Cardiac muscle cell (in vitro differentiated cells and primary cell): Measurements from ENCODE around the gene C6orf132. TPM values are rescaled to one million over a fixed set of nuclear protein-coding genes. Genes with fewer than 3 reads are reported as not detected.

Experiments
- DNase-seq, 2 donors: peaks; one replicate each; pipeline versions ENCODE4 v3.0.0 to v3.0.0-alpha.2; 2010 to 2017; ENCODE audit warnings: low read depth in 1 of 2, low spot score in 1 of 2
- H3K27ac ChIP-seq: fragments of 200-600 bp; sonication (generic); 2 replicates; pipeline ENCODE4 v1.5.1; 2016
- H3K27me3 ChIP-seq: fragments of 200-600 bp; sonication (generic); 2 replicates; pipeline ENCODE4 v1.6.0; 2016; ENCODE audit warnings: control low read depth
- H3K36me3 ChIP-seq: fragments of 200-600 bp; sonication (generic); 2 replicates; pipeline ENCODE4 v1.5.1; 2016; ENCODE audit warnings: control low read depth
- H3K4me1 ChIP-seq: fragments of 200-600 bp; sonication (generic); 2 replicates; pipeline ENCODE4 v1.8.1; 2017; ENCODE audit warnings: low read depth, mild to moderate bottlenecking, mixed run types
- H3K4me3 ChIP-seq: fragments of 200-600 bp; sonication (generic); 2 replicates; pipeline ENCODE4 v1.5.1; 2016; ENCODE audit warnings: mild to moderate bottlenecking
- H3K9me3 ChIP-seq: fragments of 200-600 bp; sonication (generic); 2 replicates; pipeline ENCODE4 v1.5.1; 2017; ENCODE audit warnings: low read depth, mild to moderate bottlenecking, control low read depth
- CTCF ChIP-seq: IDR thresholded peaks from 2 replicates; pipeline ENCODE4 v1.5.1; 2012; ENCODE audit warnings: low read depth, mild to moderate bottlenecking, low read length
- polyA plus RNA-seq: library from polyadenylated mRNA; unstranded; fragments of >200 nt; fragmentation: Nextera tagmentation; extraction: Ambion mirVana; gene quantifications from 2 replicates; pipeline ENCODE4 v1.2.1, GENCODE V29; 2016
- total RNA-seq: library from RNA; depleted of rRNA; stranded (reverse); fragments of >200 nt; gene quantifications from 2 replicates; pipeline ENCODE4 v1.2.3, GENCODE V29; 2016

Gene C6orf132
- total and polyA plus RNA-seq, 2 experiments from 2014 or later = 0.56 to 2.7 TPM

- Histone ChIP-seq H3K27me3 (no peaks in the 10 kb centered on the region), H3K27ac (peak overlapping the region; percentile 65), H3K4me3 (no peak overlapping the region), H3K9me3 (no peaks in the 10 kb centered on the region), H3K36me3 (no peaks in the 10 kb centered on the region), H3K4me1 (peaks cover 27% of the 10 kb centered on the region)
- no peak for TF ChIP-seq CTCF
- no peak for DNase-seq
These were observed 36.7 kb downstream of the C6orf132 start for GRCh38 chr6:42105709-42106108.

GRCh38 chr6:42105156-42105648, 37.2 kb downstream of the C6orf132 start:
- no peak for TF ChIP-seq CTCF
- no peak overlapping the region for H3K4me3 ChIP-seq
- H3K4me1 ChIP-seq = peaks cover 32% of the 10 kb centered on the region
- no peak for DNase-seq
- H3K27ac ChIP-seq = no peak overlapping the region
- H3K36me3 ChIP-seq = no peaks in the 10 kb centered on the region
- no peaks in the 10 kb centered on the region for H3K9me3 ChIP-seq
- no peaks in the 10 kb centered on the region for H3K27me3 ChIP-seq

- Histone ChIP-seq H3K36me3 (no peaks in the 10 kb centered on the region), H3K9me3 (no peaks in the 10 kb centered on the region), H3K27me3 (no peaks in the 10 kb centered on the region), H3K4me3 (no peak overlapping the region), H3K4me1 (peaks cover 37% of the 10 kb centered on the region), H3K27ac (no peak overlapping the region)
- DNase-seq = no peak
- TF ChIP-seq CTCF = no peak
These were observed 37.7 kb downstream of the C6orf132 start for GRCh38 chr6:42104804-42105125.

- Histone ChIP-seq H3K4me1 (peaks cover 42% of the 10 kb centered on the region), H3K4me3 (no peak overlapping the region), H3K27ac (peak overlapping the region; percentile 64), H3K27me3 (no peaks in the 10 kb centered on the region), H3K36me3 (no peaks in the 10 kb centered on the region), H3K9me3 (no peaks in the 10 kb centered on the region)
- peak; percentile 84 to 90 for DNase-seq
- peak; percentile 84 for TF ChIP-seq CTCF
These were observed 38.2 kb downstream of the C6orf132 start for GRCh38 chr6:42104095-42104803.

GRCh38 chr6:42103753-42104094, 38.7 kb downstream of the C6orf132 start:
- H3K4me3 ChIP-seq = no peak overlapping the region
- H3K4me1 ChIP-seq = peaks cover 44% of the 10 kb centered on the region
- H3K9me3 ChIP-seq = no peaks in the 10 kb centered on the region
- no peaks in the 10 kb centered on the region for H3K36me3 ChIP-seq
- no peak for DNase-seq
- H3K27ac ChIP-seq = peak overlapping the region; percentile 64
- no peaks in the 10 kb centered on the region for H3K27me3 ChIP-seq
- TF ChIP-seq CTCF = no peak
